ENCODE data around the gene DIPK1C.

DIPK1C gene

GRCh38 chr18:74420926-74421325 lies 36.2 kb downstream of the DIPK1C start:
- peaks cover 4% of the 10 kb centered on the region for H3K27me3 ChIP-seq (ENCODE audit: insufficient read depth, poor library complexity, severe bottlenecking)
- DNase-seq (ENCODE audit: low read depth in 1 of 2, low spot score in 1 of 2) = no peak
- no peak overlapping the region for H3K27ac ChIP-seq (replicated peaks)
- H3K4me3 ChIP-seq (replicated peaks; ENCODE audit: insufficient read depth, low read length) = no peak overlapping the region
- no peak for TF ChIP-seq CTCF (IDR thresholded peaks at IDR 0.05; ENCODE audit: insufficient read depth, low read length)
- TF ChIP-seq POLR2AphosphoS5 (IDR thresholded peaks at IDR 0.05; ENCODE audit: low read depth) = no peak
- TF ChIP-seq GABPA (IDR thresholded peaks at IDR 0.05; ENCODE audit: low read depth) = no peak
- TF ChIP-seq SPI1 (IDR thresholded peaks at IDR 0.05; ENCODE audit: borderline replicate concordance, low read depth) = no peak
- no peak for TF ChIP-seq REST (IDR thresholded peaks at IDR 0.05; ENCODE audit: insufficient replicate concordance, low read depth)

- H3K27ac ChIP-seq (replicated peaks) = no peak overlapping the region
- TF ChIP-seq SPI1 (IDR thresholded peaks at IDR 0.05; ENCODE audit: borderline replicate concordance, low read depth) = no peak
- TF ChIP-seq GABPA (IDR thresholded peaks at IDR 0.05; ENCODE audit: low read depth) = no peak
- no peak for TF ChIP-seq REST (IDR thresholded peaks at IDR 0.05; ENCODE audit: insufficient replicate concordance, low read depth)
- no peak for TF ChIP-seq CTCF (IDR thresholded peaks at IDR 0.05; ENCODE audit: insufficient read depth, low read length)
- no peak for TF ChIP-seq POLR2AphosphoS5 (IDR thresholded peaks at IDR 0.05; ENCODE audit: low read depth)
- no peak overlapping the region for H3K4me3 ChIP-seq (replicated peaks; ENCODE audit: insufficient read depth, low read length)
- peaks cover 4% of the 10 kb centered on the region for H3K27me3 ChIP-seq (ENCODE audit: insufficient read depth, poor library complexity, severe bottlenecking)
- DNase-seq (ENCODE audit: low read depth in 1 of 2, low spot score in 1 of 2) = no peak
Measured at GRCh38 chr18:74420481-74420880, 36.6 kb downstream of the DIPK1C start.

- TF ChIP-seq CTCF (IDR thresholded peaks at IDR 0.05; ENCODE audit: insufficient read depth, low read length) (no peak), SPI1 (IDR thresholded peaks at IDR 0.05; ENCODE audit: borderline replicate concordance, low read depth) (no peak), GABPA (IDR thresholded peaks at IDR 0.05; ENCODE audit: low read depth) (no peak), REST (IDR thresholded peaks at IDR 0.05; ENCODE audit: insufficient replicate concordance, low read depth) (no peak), POLR2AphosphoS5 (IDR thresholded peaks at IDR 0.05; ENCODE audit: low read depth) (no peak)
- no peak for DNase-seq (ENCODE audit: low read depth in 1 of 2, low spot score in 1 of 2)
- Histone ChIP-seq H3K27ac (replicated peaks) (no peak overlapping the region), H3K27me3 (ENCODE audit: insufficient read depth, poor library complexity, severe bottlenecking) (peaks cover 4% of the 10 kb centered on the region), H3K4me3 (replicated peaks; ENCODE audit: insufficient read depth, low read length) (no peak overlapping the region)
Measured at GRCh38 chr18:74419761-74420160, 37.3 kb downstream of the DIPK1C start.

All from HL-60 (cell line).